Caco-2 (cell line): ENCODE results near the gene GAD1. TPM values are rescaled to one million over a fixed set of nuclear protein-coding genes. Genes with fewer than 3 reads are reported as not detected.

Experiments
- BruUV-seq: library from RNA; stranded (reverse); fragments of 400-500 nt; replicated peaks from 2 replicates; lab custom pipeline; 2021; lab: Mats Ljungman, UMichigan
- CTCF ChIA-PET: fragments of 300-600 bp; sonication (Branson Sonifier 250); formaldehyde crosslinking; loops from one replicate; lab custom pipeline; 2022; ENCODE audit warnings: antibody characterized with exemption; lab: Charles Lee
- POLR2A ChIA-PET: fragments of 300-600 bp; sonication (Branson Sonifier 250); formaldehyde crosslinking; loops from one replicate; lab custom pipeline; 2022; ENCODE audit warnings: antibody characterized with exemption; lab: Charles Lee
- DNase-seq, 2 experiments: peaks; one replicate each; pipeline versions ENCODE4 v3.0.0 to v3.0.0-alpha.2; 2020 to 2022
- H3K27me3 ChIP-seq: replicated peaks from 2 replicates; pipeline ENCODE4 v1.6.0; 2011; ENCODE audit warnings: low read length; ENCODE audit not compliant: control insufficient read depth, insufficient read depth
- H3K36me3 ChIP-seq: 2 replicates; pipeline ENCODE4 v1.5.1; 2011; ENCODE audit warnings: low read length; ENCODE audit not compliant: control insufficient read depth, insufficient read depth
- H3K4me1 ChIP-seq: fragments of 250-450 bp; sonication (Bioruptor Pico); 2 replicates; pipeline ENCODE4 v1.5.1; 2020; ENCODE audit warnings: mild to moderate bottlenecking
- H3K4me3 ChIP-seq: 2 replicates; pipeline ENCODE4 v1.5.1; 2011; ENCODE audit warnings: low read depth, mild to moderate bottlenecking, control low read depth, low read length
- H3K9me3 ChIP-seq: fragments of 250-450 bp; sonication (Bioruptor Pico); 2 replicates; pipeline ENCODE4 v1.5.1; 2020; ENCODE audit warnings: mild to moderate bottlenecking, moderate library complexity
- H3K27ac Mint-ChIP-seq: one replicate; pipeline ENCODE4 v1.8.0; 2022; ENCODE audit warnings: mixed read lengths; ENCODE audit not compliant: unreplicated experiment
- H3K27me3 Mint-ChIP-seq: one replicate; pipeline ENCODE4 v1.8.0; 2022; ENCODE audit warnings: mixed read lengths; ENCODE audit not compliant: insufficient read depth, unreplicated experiment
- H3K36me3 Mint-ChIP-seq: one replicate; pipeline ENCODE4 v1.8.0; 2022; ENCODE audit warnings: mild to moderate bottlenecking, mixed read lengths; ENCODE audit not compliant: insufficient read depth, unreplicated experiment
- H3K4me1 Mint-ChIP-seq: one replicate; pipeline ENCODE4 v1.8.0; 2022; ENCODE audit warnings: low read depth, mixed read lengths; ENCODE audit not compliant: unreplicated experiment
- H3K4me3 Mint-ChIP-seq: one replicate; pipeline ENCODE4 v1.8.0; 2022; ENCODE audit warnings: mild to moderate bottlenecking, moderate library complexity, mixed read lengths; ENCODE audit not compliant: unreplicated experiment
- H3K9me3 Mint-ChIP-seq: one replicate; pipeline ENCODE4 v1.8.0; 2022; ENCODE audit warnings: mixed read lengths; ENCODE audit not compliant: unreplicated experiment
- CTCF ChIP-seq, 2 experiments: fragments of 200-600 bp in 1 of 2; IDR thresholded peaks; 1 replicate in 1 of 2; 2 replicates in 1 of 2; pipeline versions ENCODE4 v1.5.1 to v1.8.0; 2011 to 2022; ENCODE audit warnings: antibody characterized with exemption in 1 of 2, control low read depth in 1 of 2, inconsistent platforms in 1 of 2, low read depth in 1 of 2, low read length in 1 of 2, mild to moderate bottlenecking in 1 of 2, moderate library complexity in 1 of 2; ENCODE audit not compliant: insufficient read depth in 1 of 2, severe bottlenecking in 1 of 2, unreplicated experiment in 1 of 2
- intact Hi-C: fragments of 100-400 bp; cut with micrococcal nuclease; formaldehyde crosslinking; loops from one replicate; pipeline ENCODE4 v1.10.0; 2022; ENCODE audit not compliant: unreplicated experiment
- total RNA-seq: library from RNA; stranded (reverse); gene quantifications from 2 replicates; pipeline ENCODE4 v1.2.3, GENCODE V29; 2022

GAD1 gene
- total RNA-seq, 1 experiment from 2014 or later, result 14.7 TPM

GRCh38 chr2:170818752-170819470 is 2.2 kb downstream of the GAD1 start:
- DNase-seq, result no peak
- H3K27me3 Mint-ChIP-seq, result peaks cover 8% of the 10 kb centered on the region
- Histone ChIP-seq H3K36me3 (no peaks in the 10 kb centered on the region), H3K4me1 (peaks cover 7% of the 10 kb centered on the region; the same call in 1 of the 2 replicates), H3K27me3 (no peaks in the 10 kb centered on the region), H3K9me3 (no peaks in the 10 kb centered on the region), H3K4me3 (peak overlapping the region; percentile 76)
- no peak for TF ChIP-seq CTCF (IDR thresholded peaks at IDR 0.05; ENCODE audit: insufficient read depth in 1 of 2, low read depth in 1 of 2, low read length in 1 of 2, severe bottlenecking in 1 of 2, unreplicated experiment in 1 of 2)
- H3K4me1 Mint-ChIP-seq, result peaks cover 7% of the 10 kb centered on the region
- no peaks in the 10 kb centered on the region for H3K9me3 Mint-ChIP-seq
- H3K27ac Mint-ChIP-seq, result no peak overlapping the region
- ChIA-PET POLR2A (interaction anchor here (0.9 kb wide), 1 partner anchor 107 kb away, joined by 3 read pairs; no protein-coding TSS in a partner anchor), CTCF (interaction anchor here (0.6 to 1.3 kb wide), 3 partner anchors 54 to 410 kb away, joined by 3 read pairs; no protein-coding TSS in a partner anchor)
- H3K4me3 Mint-ChIP-seq, result peak overlapping the region; percentile 95
- no peaks in the 10 kb centered on the region for H3K36me3 Mint-ChIP-seq
- intact Hi-C loops, result loop anchor here (10.0 kb wide), 1 partner anchor 234 kb away; no protein-coding TSS in a partner anchor
- BruUV-seq, result TSS peak; percentile 21

DNA sequence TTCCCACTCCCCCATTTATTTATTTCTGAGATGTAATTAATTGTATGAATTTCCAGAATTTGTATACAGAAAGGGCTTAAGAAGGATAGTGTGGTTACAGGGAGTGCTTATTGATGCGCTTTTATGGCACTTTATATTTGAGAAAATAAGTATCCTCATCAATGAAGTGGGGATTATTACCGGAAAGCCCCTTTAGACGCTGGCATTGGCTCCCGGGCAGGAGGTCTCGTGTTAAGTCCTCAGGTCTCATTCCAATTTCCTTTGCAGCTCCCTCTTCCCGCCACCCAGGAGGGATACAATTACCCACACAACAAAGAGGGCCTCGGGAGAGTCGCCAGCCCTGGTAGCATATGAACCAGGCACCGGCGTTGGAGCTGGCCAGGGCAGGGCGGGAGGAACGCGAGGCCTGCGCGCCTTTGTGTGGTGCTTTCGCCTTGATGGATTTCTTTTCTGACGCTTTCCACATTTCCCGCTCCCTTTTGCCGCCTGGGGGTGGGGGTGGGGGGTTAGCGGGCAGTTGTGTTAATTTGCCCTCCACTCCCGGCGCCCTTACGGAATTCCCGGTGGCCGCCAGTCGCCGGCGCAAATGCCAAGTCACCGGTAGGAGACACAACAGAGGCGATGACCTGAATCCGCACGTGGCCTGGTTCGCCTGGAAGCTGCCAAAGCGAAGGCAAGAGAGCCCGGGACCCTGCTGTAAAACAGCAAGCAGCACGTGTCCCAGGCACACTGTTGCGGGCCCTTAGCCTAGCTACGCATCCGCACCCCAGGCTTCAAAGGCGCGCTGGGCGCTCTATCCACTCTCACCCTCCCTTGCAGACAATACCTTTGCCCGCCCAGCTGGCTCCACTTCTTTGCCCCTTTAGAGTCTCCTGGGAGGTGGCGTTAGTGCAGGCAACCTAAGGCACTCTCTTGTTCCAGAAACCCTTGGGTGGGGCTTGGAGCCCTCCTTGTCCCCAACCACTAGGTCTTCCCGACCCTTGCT is 3.3 kb downstream of the GAD1 start:
- Histone ChIP-seq H3K9me3 (no peaks in the 10 kb centered on the region), H3K4me1 (peaks cover 7% of the 10 kb centered on the region; the same call in 1 of the 2 replicates), H3K4me3 (no peak overlapping the region), H3K36me3 (no peaks in the 10 kb centered on the region), H3K27me3 (no peaks in the 10 kb centered on the region)
- no peak for DNase-seq
- Mint-ChIP-seq H3K27ac (no peak overlapping the region), H3K27me3 (peaks cover 5% of the 10 kb centered on the region), H3K4me3 (peak overlapping the region; percentile 3), H3K9me3 (no peaks in the 10 kb centered on the region), H3K4me1 (peaks cover 7% of the 10 kb centered on the region), H3K36me3 (peaks cover 7% of the 10 kb centered on the region)
- POLR2A ChIA-PET, result no interaction called here
- TF ChIP-seq CTCF (IDR thresholded peaks at IDR 0.05; ENCODE audit: insufficient read depth in 1 of 2, low read depth in 1 of 2, low read length in 1 of 2, severe bottlenecking in 1 of 2, unreplicated experiment in 1 of 2), result no peak
- no TSS peak for BruUV-seq
- intact Hi-C loops, result loop anchor here (10.0 kb wide), 1 partner anchor 235 kb away; no protein-coding TSS in a partner anchor
- CTCF ChIA-PET, result interaction anchor here (0.5 kb wide), 1 partner anchor 291 kb away, joined by 3 read pairs; no protein-coding TSS in a partner anchor
